ENCODE measurements around the gene CHST9. TPM values are rescaled to one million over a fixed set of nuclear protein-coding genes. Genes with fewer than 3 reads are reported as not detected.

Gene CHST9
- total and polyA plus RNA-seq, 10 donors, result 0.87 to 23.9 (median 8.4) TPM

- Histone ChIP-seq H3K36me3 (no peaks in the 10 kb centered on the region), H3K9me3 (no peaks in the 10 kb centered on the region), H3K4me1 (no peaks in the 10 kb centered on the region), H3K4me3 (no peak overlapping the region), H3K27me3 (replicated peaks in 1 of 7) (no peaks in the 10 kb centered on the region), H3K27ac (no peak overlapping the region)
- DNase-seq, result no peak
- WGBS, 5 donors, result 27 to 45% (median 43%) methylated on average over 1 of the region's 1 CpG
- TF ChIP-seq, protein P1, sequence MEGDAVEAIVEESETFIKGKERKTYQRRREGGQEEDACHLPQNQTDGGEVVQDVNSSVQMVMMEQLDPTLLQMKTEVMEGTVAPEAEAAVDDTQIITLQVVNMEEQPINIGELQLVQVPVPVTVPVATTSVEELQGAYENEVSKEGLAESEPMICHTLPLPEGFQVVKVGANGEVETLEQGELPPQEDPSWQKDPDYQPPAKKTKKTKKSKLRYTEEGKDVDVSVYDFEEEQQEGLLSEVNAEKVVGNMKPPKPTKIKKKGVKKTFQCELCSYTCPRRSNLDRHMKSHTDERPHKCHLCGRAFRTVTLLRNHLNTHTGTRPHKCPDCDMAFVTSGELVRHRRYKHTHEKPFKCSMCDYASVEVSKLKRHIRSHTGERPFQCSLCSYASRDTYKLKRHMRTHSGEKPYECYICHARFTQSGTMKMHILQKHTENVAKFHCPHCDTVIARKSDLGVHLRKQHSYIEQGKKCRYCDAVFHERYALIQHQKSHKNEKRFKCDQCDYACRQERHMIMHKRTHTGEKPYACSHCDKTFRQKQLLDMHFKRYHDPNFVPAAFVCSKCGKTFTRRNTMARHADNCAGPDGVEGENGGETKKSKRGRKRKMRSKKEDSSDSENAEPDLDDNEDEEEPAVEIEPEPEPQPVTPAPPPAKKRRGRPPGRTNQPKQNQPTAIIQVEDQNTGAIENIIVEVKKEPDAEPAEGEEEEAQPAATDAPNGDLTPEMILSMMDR (IDR thresholded peaks at IDR 0.05 in 8 of 11, conservative IDR thresholded peaks at IDR 0.05 in 3 of 11), result no peak
- TF ChIP-seq POLR2A (IDR thresholded peaks at IDR 0.05) (no peak), POLR2AphosphoS5 (IDR thresholded peaks at IDR 0.05) (no peak)
- intact Hi-C loops (cut with DNase I; ENCODE audit: low total_unique reads), result no loop called here
These were observed 60.9 kb downstream of the CHST9 start for GRCh38 chr18:27124196-27124595.

DNA sequence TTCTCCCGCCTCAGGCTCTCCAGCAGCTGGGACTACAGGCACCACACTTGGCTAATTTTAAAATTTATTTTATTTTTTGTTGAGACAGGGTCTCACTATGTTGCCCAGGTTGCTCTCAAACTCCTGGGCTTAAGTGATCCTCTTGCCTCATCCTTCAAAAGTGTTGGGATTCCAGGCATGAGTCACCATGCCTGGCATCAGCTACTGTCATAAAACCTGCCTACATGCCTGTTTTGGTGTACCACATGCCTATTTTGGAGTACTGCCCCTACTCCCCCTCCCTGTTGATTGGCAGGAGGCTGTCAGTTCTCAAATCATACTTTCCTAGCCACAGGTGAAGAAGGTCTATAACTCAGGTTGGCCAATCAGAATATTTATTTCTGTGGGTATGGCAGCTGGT is 64.0 kb downstream of the CHST9 start:
- no peak for DNase-seq
- 77 to 89% (median 83%) methylated on average over 1 of the region's 1 CpG for WGBS, 5 donors
- H3K9me3 ChIP-seq, result no peaks in the 10 kb centered on the region
- intact Hi-C loops (cut with DNase I; ENCODE audit: low total_unique reads), result no loop called here
- no peak overlapping the region for H3K4me3 ChIP-seq
- no peaks in the 10 kb centered on the region for H3K36me3 ChIP-seq
- no peak for TF ChIP-seq POLR2AphosphoS5 (IDR thresholded peaks at IDR 0.05)
- TF ChIP-seq, protein P1 (IDR thresholded peaks at IDR 0.05 in 8 of 11, conservative IDR thresholded peaks at IDR 0.05 in 3 of 11), result no peak
- no peaks in the 10 kb centered on the region for H3K27me3 ChIP-seq (replicated peaks in 1 of 7)
- no peaks in the 10 kb centered on the region for H3K4me1 ChIP-seq
- H3K27ac ChIP-seq, result no peak overlapping the region

DNA sequence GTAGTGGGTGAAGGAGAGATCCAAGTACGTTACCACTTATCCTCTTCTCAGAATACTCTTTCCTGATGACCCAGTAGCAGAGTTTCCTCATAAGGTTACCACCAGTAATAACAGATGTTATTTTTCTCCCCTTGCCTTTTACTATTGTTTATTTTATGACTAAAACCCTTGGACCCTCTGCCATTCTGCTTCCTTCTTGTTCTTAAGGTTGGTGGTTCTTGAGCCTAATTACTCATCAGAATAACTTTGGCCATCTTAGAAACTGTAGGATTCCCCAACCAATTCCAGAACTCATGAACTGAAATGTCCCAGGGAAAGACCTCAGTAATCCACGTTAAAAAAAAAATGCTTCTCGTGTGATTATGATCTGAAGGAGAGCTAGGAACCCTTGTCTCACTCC is 64.9 kb downstream of the CHST9 start:
- H3K36me3 ChIP-seq, result no peaks in the 10 kb centered on the region
- intact Hi-C loops (cut with DNase I; ENCODE audit: low total_unique reads), result no loop called here
- H3K9me3 ChIP-seq, result no peaks in the 10 kb centered on the region
- no peak for DNase-seq
- 69 to 76% (median 74%) methylated on average over 3 of the region's 3 CpGs for WGBS, 5 donors
- no peak overlapping the region for H3K27ac ChIP-seq
- H3K4me3 ChIP-seq, result no peak overlapping the region
- no peaks in the 10 kb centered on the region for H3K4me1 ChIP-seq
- H3K27me3 ChIP-seq (replicated peaks in 1 of 7), result no peaks in the 10 kb centered on the region
- TF ChIP-seq POLR2A (IDR thresholded peaks at IDR 0.05) (no peak), POLR2AphosphoS5 (IDR thresholded peaks at IDR 0.05) (no peak)
- TF ChIP-seq, protein P1 (IDR thresholded peaks at IDR 0.05 in 8 of 11, conservative IDR thresholded peaks at IDR 0.05 in 3 of 11), result no peak

- Histone ChIP-seq H3K27me3 (replicated peaks in 1 of 7) (no peaks in the 10 kb centered on the region), H3K4me3 (no peak overlapping the region), H3K27ac (no peak overlapping the region), H3K36me3 (no peaks in the 10 kb centered on the region), H3K9me3 (peaks cover 0 to 6% (median 2%) of the 10 kb centered on the region in 8 donors), H3K4me1 (no peaks in the 10 kb centered on the region)
- no peak for DNase-seq
- 74 to 87% (median 82%) methylated on average over 3 of the region's 3 CpGs for WGBS, 5 donors
- intact Hi-C loops (cut with DNase I; ENCODE audit: low total_unique reads), result no loop called here
- TF ChIP-seq POLR2AphosphoS5 (IDR thresholded peaks at IDR 0.05) (no peak), POLR2A (IDR thresholded peaks at IDR 0.05) (no peak)
- TF ChIP-seq, protein P1 (IDR thresholded peaks at IDR 0.05 in 8 of 11, conservative IDR thresholded peaks at IDR 0.05 in 3 of 11), result no peak
These were observed 66.1 kb downstream of the CHST9 start for GRCh38 chr18:27118973-27119372.
